Endodermal cell (in vitro differentiated cells): ENCODE data around the gene PVALEF. TPM values are rescaled to one million over a fixed set of nuclear protein-coding genes. Genes with fewer than 3 reads are reported as not detected.

ENCODE experiments used
- DNase-seq: peaks from one replicate; pipeline ENCODE4 v3.0.0-alpha.2; 2017
- H3K27ac ChIP-seq: 2 replicates; pipeline ENCODE4 v1.5.1; 2013; ENCODE audit warnings: mild to moderate bottlenecking, low read depth, low read length, moderate library complexity
- H3K27me3 ChIP-seq: 2 replicates; pipeline ENCODE4 v1.6.1; 2013; ENCODE audit warnings: mild to moderate bottlenecking, low read length, moderate library complexity; ENCODE audit not compliant: insufficient read depth, control insufficient read depth, poor library complexity, severe bottlenecking
- H3K36me3 ChIP-seq: 2 replicates; pipeline ENCODE4 v1.7.0; 2013; ENCODE audit warnings: mild to moderate bottlenecking, low read length, moderate library complexity; ENCODE audit not compliant: control insufficient read depth, insufficient read depth
- H3K4me1 ChIP-seq: one replicate; pipeline ENCODE4 v1.7.0; 2013; ENCODE audit warnings: low read length; ENCODE audit not compliant: control insufficient read depth, insufficient read depth
- H3K4me3 ChIP-seq: 2 replicates; pipeline ENCODE4 v1.5.1; 2013; ENCODE audit warnings: mild to moderate bottlenecking, low read length, moderate library complexity
- H3K9ac ChIP-seq: 2 replicates; pipeline ENCODE4 v1.6.1; 2013; ENCODE audit warnings: mild to moderate bottlenecking, low read length, moderate library complexity; ENCODE audit not compliant: poor library complexity, severe bottlenecking; ENCODE audit errors: extremely low read depth
- H3K9me3 ChIP-seq: 2 replicates; pipeline ENCODE4 v1.6.1; 2013; ENCODE audit warnings: mild to moderate bottlenecking, low read length, moderate library complexity; ENCODE audit not compliant: control insufficient read depth
- H3K27ac Mint-ChIP-seq: 2 replicates; pipeline ENCODE4 v1.8.0; 2020; ENCODE audit warnings: mixed read lengths
- H3K27me3 Mint-ChIP-seq: 2 replicates; pipeline ENCODE4 v1.8.0; 2021; ENCODE audit warnings: mild to moderate bottlenecking, mixed read lengths; ENCODE audit not compliant: insufficient read depth
- H3K36me3 Mint-ChIP-seq: 2 replicates; pipeline ENCODE4 v1.8.0; 2020; ENCODE audit warnings: low read depth, mixed read lengths
- H3K4me1 Mint-ChIP-seq: 2 replicates; pipeline ENCODE4 v1.8.0; 2020; ENCODE audit warnings: mixed read lengths
- H3K4me3 Mint-ChIP-seq: 2 replicates; pipeline ENCODE4 v1.8.0; 2020; ENCODE audit warnings: mild to moderate bottlenecking, moderate library complexity, mixed read lengths
- H3K9me3 Mint-ChIP-seq: 2 replicates; pipeline ENCODE4 v1.8.0; 2020; ENCODE audit warnings: mild to moderate bottlenecking, mixed read lengths
- CTCF ChIP-seq: fragments of 200-600 bp; sonication (generic); conservative IDR thresholded peaks from 2 replicates; pipeline ENCODE4 v1.5.0; 2021; ENCODE audit warnings: antibody characterized with exemption, mild to moderate bottlenecking
- WGBS, 2 experiments: methylation state at CpG; one replicate each; pipeline versions ENCODE4 v1.1.5 to v1.1.7; 2013; ENCODE audit warnings: missing lambda C conversion rate in 2 of 2, mixed read lengths in 1 of 2; ENCODE audit not compliant: insufficient coverage in 1 of 2, insufficient read length in 1 of 2; 5-methylcytosine and 5-hydroxymethylcytosine counted together
- total RNA-seq, 2 donors: library from RNA; stranded (reverse); fragmentation: NEBNext Ultra II Directional in 1 of 2; extraction: Animal tissue kit (Norgen Biotek cat#: 25700) in 1 of 2; gene quantifications; 2 replicates in 1 of 2; 3 replicates in 1 of 2; pipeline ENCODE4 v1.2.1, GENCODE V29; 2021

Gene PVALEF
- total RNA-seq, 2 donors from 2014 or later, result not detected

GRCh38 chr17:81180836-81181810 lies 15.8 kb downstream of the PVALEF start:
- Mint-ChIP-seq H3K9me3 (no peaks in the 10 kb centered on the region), H3K27me3 (no peaks in the 10 kb centered on the region), H3K4me1 (no peaks in the 10 kb centered on the region), H3K27ac (no peak overlapping the region), H3K4me3 (no peak overlapping the region), H3K36me3 (no peaks in the 10 kb centered on the region)
- Histone ChIP-seq H3K9ac (no peak overlapping the region), H3K9me3 (no peaks in the 10 kb centered on the region), H3K27me3 (no peaks in the 10 kb centered on the region), H3K4me3 (no peak overlapping the region), H3K27ac (no peak overlapping the region), H3K4me1 (no peaks in the 10 kb centered on the region), H3K36me3 (no peaks in the 10 kb centered on the region)
- TF ChIP-seq CTCF, result no peak
- WGBS, 2 experiments, result 92 to 98% methylated on average over 17 to 49 of the region's 49 CpGs
- DNase-seq, result no peak

- no peak for TF ChIP-seq CTCF
- H3K9ac ChIP-seq, result no peak overlapping the region
- H3K27ac ChIP-seq, result no peak overlapping the region
- no peaks in the 10 kb centered on the region for H3K27me3 ChIP-seq
- H3K4me3 ChIP-seq, result no peak overlapping the region
- H3K4me1 Mint-ChIP-seq, result no peaks in the 10 kb centered on the region
- no peak for DNase-seq
- H3K36me3 ChIP-seq, result no peaks in the 10 kb centered on the region
- no peaks in the 10 kb centered on the region for H3K36me3 Mint-ChIP-seq
- no peaks in the 10 kb centered on the region for H3K9me3 ChIP-seq
- no peaks in the 10 kb centered on the region for H3K27me3 Mint-ChIP-seq
- H3K4me3 Mint-ChIP-seq, result no peak overlapping the region
- no peaks in the 10 kb centered on the region for H3K4me1 ChIP-seq
- no peaks in the 10 kb centered on the region for H3K9me3 Mint-ChIP-seq
- 92 to 96% methylated on average over 15 to 19 of the region's 19 CpGs for WGBS, 2 experiments
- no peak overlapping the region for H3K27ac Mint-ChIP-seq
Observed at GRCh38 chr17:81181811-81182185, 16.5 kb downstream of the PVALEF start.

GRCh38 chr17:81182596-81182995 lies 17.3 kb downstream of the PVALEF start:
- 88 to 94% methylated on average over 4 to 5 of the region's 5 CpGs for WGBS, 2 experiments
- Mint-ChIP-seq H3K4me1 (no peaks in the 10 kb centered on the region), H3K4me3 (no peak overlapping the region), H3K27me3 (no peaks in the 10 kb centered on the region), H3K36me3 (no peaks in the 10 kb centered on the region), H3K27ac (no peak overlapping the region), H3K9me3 (no peaks in the 10 kb centered on the region)
- Histone ChIP-seq H3K36me3 (no peaks in the 10 kb centered on the region), H3K27me3 (no peaks in the 10 kb centered on the region), H3K27ac (no peak overlapping the region), H3K9me3 (no peaks in the 10 kb centered on the region), H3K9ac (no peak overlapping the region), H3K4me1 (no peaks in the 10 kb centered on the region), H3K4me3 (no peak overlapping the region)
- TF ChIP-seq CTCF, result no peak
- no peak for DNase-seq
